Right lobe of liver (tissue), 4 donors: ENCODE measurements around the gene NEU4.

Experiments used
- CTCF ChIP-seq, 4 donors: fragments of 200-600 bp in 3 of 4; fragments of 450-650 bp in 1 of 4; IDR thresholded peaks; one replicate each; pipeline versions ENCODE4 v1.5.1 to v1.8.0; 2016 to 2022; ENCODE audit warnings: antibody characterized with exemption in 4 of 4, mild to moderate bottlenecking in 2 of 4
- POLR2A ChIP-seq: fragments of 450-650 bp; IDR thresholded peaks from one replicate; pipeline ENCODE4 v1.6.1; 2017; ENCODE audit warnings: antibody characterized with exemption, mild to moderate bottlenecking
- donor health status: DM: no; HTN: no; CAD: no.
- donor health status: DM: no; HTN: no; CAD: no.
- donor health status: DM: no; HTN: yes; CAD: no.

GRCh38 chr2:241813644-241814392 lies 4.8 kb downstream of the NEU4 start:
- TF ChIP-seq POLR2A (no peak), CTCF (IDR thresholded peaks at IDR 0.05) (no peak)
